Right lobe of liver (tissue), 6 donors: ENCODE results near the gene BRD4. TPM values are rescaled to one million over a fixed set of nuclear protein-coding genes. Genes with fewer than 3 reads are reported as not detected.

ENCODE experiments used
- ATAC-seq, 4 donors: fragments of 200-7000 bp; cut with Tn5 transposase; one replicate each; pipeline ENCODE4 v1.9.1; 2020; ENCODE audit warnings: mild to moderate bottlenecking in 4 of 4, moderate library complexity in 4 of 4
- DNase-seq, 3 donors: peaks; one replicate each; pipeline ENCODE4 v3.0.0-alpha.2; 2020
- H3K27ac ChIP-seq, 3 donors: fragments of 200-600 bp; one replicate each; pipeline ENCODE4 v1.8.0; 2022
- H3K27me3 ChIP-seq, 2 donors: fragments of 200-600 bp; one replicate each; pipeline ENCODE4 v1.8.0; 2022
- H3K36me3 ChIP-seq, 4 donors: fragments of 200-600 bp; sonication (generic) in 1 of 4; one replicate each; pipeline versions ENCODE4 v1.5.1 to v1.8.0; 2017 to 2022; ENCODE audit warnings: control low read depth in 1 of 4
- H3K4me1 ChIP-seq, 4 donors: fragments of 200-600 bp; sonication (generic) in 1 of 4; one replicate each; pipeline versions ENCODE4 v1.5.1 to v1.8.0; 2017 to 2022; ENCODE audit warnings: control low read depth in 1 of 4
- H3K4me3 ChIP-seq, 3 donors: fragments of 200-600 bp; one replicate each; pipeline ENCODE4 v1.8.0; 2022
- H3K9me3 ChIP-seq, 4 donors: fragments of 200-600 bp; sonication (generic) in 1 of 4; one replicate each; pipeline versions ENCODE4 v1.5.1 to v1.8.0; 2017 to 2022; ENCODE audit warnings: control low read depth in 1 of 4
- CTCF ChIP-seq, 4 donors: fragments of 200-600 bp in 3 of 4; fragments of 450-650 bp in 1 of 4; IDR thresholded peaks; one replicate each; pipeline versions ENCODE4 v1.5.1 to v1.8.0; 2016 to 2022; ENCODE audit warnings: antibody characterized with exemption in 4 of 4, mild to moderate bottlenecking in 2 of 4
- POLR2A ChIP-seq: fragments of 450-650 bp; IDR thresholded peaks from one replicate; pipeline ENCODE4 v1.6.1; 2017; ENCODE audit warnings: antibody characterized with exemption, mild to moderate bottlenecking
- WGBS: methylation state at CpG from one replicate; pipeline ENCODE4 v1.1.6; 2018; ENCODE audit warnings: low coverage, low lambda C conversion rate; ENCODE audit not compliant: insufficient coverage; ENCODE audit errors: missing lambda C conversion rate; 5-methylcytosine and 5-hydroxymethylcytosine counted together
- intact Hi-C, 2 donors: fragments of 100-400 bp; cut with DNase I; formaldehyde crosslinking; loops; one replicate each; pipeline versions ENCODE4 v1.11.2 to v1.14.1; 2022
- total RNA-seq, 6 experiments: library from RNA; depleted of rRNA in 2 of 6; stranded (reverse); fragments of >200 nt in 2 of 6; fragmentation: NEBNext Ultra II Directional in 3 of 6; extraction: Animal tissue kit (Norgen Biotek cat#: 25700) in 3 of 6; gene quantifications; one replicate each; pipeline versions ENCODE4 v1.1.0 to v1.2.4, GENCODE V29; 2016 to 2023
- donor health status: DM: no; HTN: yes; CAD: no.
- donor health status: DM: no; HTN: no; CAD: no.
- donor health status: DM: no; HTN: no; CAD: no.
- donor health status: DM: no; HTN: yes; CAD: no.
- donor health status: DM: no; HTN: yes; CAD: no.

The BRD4 gene
- total RNA-seq, 6 experiments from 2014 or later, result 20.0 to 52.6 (median 40.6) TPM

GRCh38 chr19:15200553-15201364, 131.6 kb downstream of the BRD4 start, which contains the start of gene NOTCH3:
NOTCH3 (minus strand) TSS chr19:15200995; CDS start chr19:15200905, 90 bp downstream.
- Histone ChIP-seq H3K27ac (no peak within 1 kb of the TSS), H3K4me1 (peaks cover 0 to 6% (median 1%) of the 10 kb centered on the region in 4 donors), H3K9me3 (no peaks in the 10 kb centered on the region), H3K36me3 (no peaks in the 10 kb centered on the region), H3K4me3 (peak within 1 kb of the TSS; percentile 14 to 40 (median 23)), H3K27me3 (peaks cover 0 to 7% of the 10 kb centered on the region in 2 donors)
- ATAC-seq (peak in 2 of 4 donors; percentile 25 to 31), DNase-seq (no peak)
- WGBS, result 12% methylated on average over 15 of the region's 74 CpGs
- TF ChIP-seq POLR2A (no peak), CTCF (IDR thresholded peaks at IDR 0.05) (no peak)
- intact Hi-C loops, result no loop called here

- WGBS, result 1% methylated on average over 17 of the region's 82 CpGs
- no peak for ATAC-seq
- peaks cover 0 to 7% of the 10 kb centered on the region in 2 donors for H3K27me3 ChIP-seq
- H3K9me3 ChIP-seq, result no peaks in the 10 kb centered on the region
- TF ChIP-seq POLR2A (no peak), CTCF (IDR thresholded peaks at IDR 0.05) (no peak)
- no peak overlapping the region for H3K27ac ChIP-seq
- no peaks in the 10 kb centered on the region for H3K36me3 ChIP-seq
- peak overlapping the region; percentile 14 to 40 (median 23) for H3K4me3 ChIP-seq
- intact Hi-C loops, result no loop called here
- H3K4me1 ChIP-seq, result peaks cover 0 to 6% (median 1%) of the 10 kb centered on the region in 4 donors
- no peak for DNase-seq
These were observed 132.4 kb downstream of the BRD4 start for GRCh38 chr19:15199661-15200552.

GRCh38 chr19:15198951-15199660, 133.2 kb downstream of the BRD4 start:
- ATAC-seq (no peak), DNase-seq (no peak)
- Histone ChIP-seq H3K9me3 (no peaks in the 10 kb centered on the region), H3K4me3 (no peak overlapping the region), H3K36me3 (no peaks in the 10 kb centered on the region), H3K27me3 (peaks cover 0 to 13% of the 10 kb centered on the region in 2 donors), H3K27ac (no peak overlapping the region), H3K4me1 (peaks cover 0 to 6% (median 1%) of the 10 kb centered on the region in 4 donors)
- intact Hi-C loops, result no loop called here
- 67% methylated on average over 1 of the region's 15 CpGs for WGBS
- TF ChIP-seq CTCF (IDR thresholded peaks at IDR 0.05) (no peak), POLR2A (no peak)

GRCh38 chr19:15197942-15198341, 134.4 kb downstream of the BRD4 start:
- intact Hi-C loops, result no loop called here
- 55% methylated on average over 6 of the region's 8 CpGs for WGBS
- H3K4me1 ChIP-seq, result peaks cover 0 to 6% (median 1%) of the 10 kb centered on the region in 4 donors

More at GRCh38 chr19:15197942-15198341, 134.4 kb downstream of the BRD4 start:
- no peak for TF ChIP-seq POLR2A
- Histone ChIP-seq H3K9me3 (no peaks in the 10 kb centered on the region), H3K36me3 (no peaks in the 10 kb centered on the region), H3K27me3 (peaks cover 0 to 15% of the 10 kb centered on the region in 2 donors), H3K4me3 (no peak overlapping the region), H3K27ac (no peak overlapping the region)
- ATAC-seq (no peak), DNase-seq (no peak)
